NCI-H1436 treated with DMSO at 0.1 percent for 48 hours (cell line): ENCODE measurements around the gene NDUFA7.
"Not testable (repeated sequence)": the region's sequence is repeated elsewhere in the genome, so short reads cannot be mapped to it uniquely, and the experiment has no call there.

ENCODE experiments used
- DNase-seq: peaks from one replicate; lab custom pipeline; 2025; lab: John Stamatoyannopoulos, UW

NDUFA7 gene

GRCh38 chr19:8319807-8320520 is 1.2 kb downstream of the NDUFA7 start:
- no peak for DNase-seq

DNA sequence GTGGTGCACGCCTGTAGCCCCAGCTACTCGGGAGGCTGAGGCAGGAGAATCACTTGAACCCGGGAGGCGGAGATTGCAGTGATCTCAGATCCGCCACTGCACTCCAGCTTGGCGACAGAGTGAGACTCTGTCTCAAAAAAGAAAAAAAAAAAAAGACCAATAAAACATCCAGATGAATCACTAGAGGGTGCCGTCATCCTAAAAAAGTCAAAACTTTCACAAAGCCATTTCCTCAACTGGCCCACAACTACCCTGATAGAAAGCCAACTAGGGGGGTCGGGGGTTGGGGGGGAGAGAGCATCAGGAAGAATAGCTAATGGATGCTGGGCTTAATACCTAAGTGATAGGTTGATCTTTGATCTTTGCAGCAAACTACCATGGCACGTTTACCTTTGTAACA is 2.3 kb downstream of the NDUFA7 start:
- not testable (repeated sequence) for DNase-seq

DNA sequence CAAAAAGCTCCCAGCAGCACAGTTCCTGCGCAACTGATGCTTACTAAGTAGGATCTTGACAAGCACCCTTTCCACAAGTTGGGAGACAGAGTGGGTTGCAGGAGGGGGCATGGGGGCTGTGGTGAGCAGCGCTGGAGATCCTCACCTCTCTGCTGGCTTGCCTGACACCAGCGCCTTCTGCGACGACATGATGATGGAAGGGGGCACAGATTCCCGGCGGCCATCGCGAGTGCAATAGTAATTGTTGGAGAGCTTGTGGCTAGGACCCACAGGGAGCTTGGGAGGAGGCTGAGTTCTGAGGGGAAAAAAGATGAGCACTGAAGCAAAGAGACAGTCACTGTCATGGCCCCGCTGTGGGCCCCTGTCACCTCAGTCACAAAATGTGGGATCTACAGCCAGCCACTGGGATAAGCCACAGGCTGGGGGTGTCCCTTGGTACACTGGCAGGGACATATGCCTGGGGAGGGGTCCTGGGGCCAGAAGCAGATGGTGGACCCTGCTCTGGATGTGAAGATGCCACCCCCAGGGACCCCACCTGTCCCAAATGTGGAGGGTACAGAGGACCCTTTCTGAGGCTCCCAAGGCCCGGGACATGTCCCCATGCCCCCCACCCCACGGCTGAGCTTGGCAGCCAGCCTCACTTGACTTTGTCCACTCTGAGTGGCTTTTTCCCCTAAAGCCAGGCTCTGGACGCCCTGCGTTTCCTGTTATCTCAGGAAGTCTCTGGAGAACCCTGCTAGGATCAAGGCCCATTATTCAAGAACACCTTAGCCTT is 4.6 kb downstream of the NDUFA7 start:
- no peak for DNase-seq

- DNase-seq: not testable (repeated sequence)
Measured at GRCh38 chr19:8314981-8315640, 6.1 kb downstream of the NDUFA7 start.

- no peak for DNase-seq
Measured at GRCh38 chr19:8311461-8312260, 9.5 kb downstream of the NDUFA7 start.

DNA sequence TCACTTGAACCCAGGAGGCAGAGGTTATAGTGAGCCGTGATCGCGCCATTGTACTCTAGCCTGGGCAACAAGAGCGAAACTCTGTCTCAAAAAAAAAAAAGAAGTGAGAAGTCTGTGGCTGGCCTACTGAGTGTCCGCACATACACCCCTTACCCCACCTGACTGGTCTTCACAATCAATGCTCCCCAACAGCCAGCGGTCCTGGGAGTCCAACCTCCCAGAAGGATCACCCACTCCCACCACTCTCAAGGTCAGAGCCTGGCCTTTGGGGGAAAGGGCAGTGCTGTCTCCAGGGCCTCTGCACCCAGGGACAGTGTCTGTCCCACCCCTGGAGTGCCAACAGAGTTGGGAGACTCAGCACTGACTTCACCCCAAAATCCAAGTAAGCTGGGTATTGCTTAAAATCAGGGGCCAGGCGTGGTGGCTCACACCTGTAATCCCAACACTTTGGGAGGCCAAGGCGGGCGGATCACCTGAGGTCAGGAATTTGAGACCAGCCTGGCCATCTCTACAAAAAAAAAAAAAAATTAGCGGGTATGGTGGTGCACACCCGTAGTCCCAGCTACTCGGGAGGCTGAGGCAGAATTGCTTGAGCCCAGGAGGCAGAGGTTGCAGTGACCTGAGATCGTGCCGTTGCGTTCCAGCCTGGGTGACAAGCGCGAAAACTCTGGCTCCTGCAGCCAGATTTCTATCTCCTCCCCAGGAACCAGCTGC is 10.7 kb downstream of the NDUFA7 start:
- no peak for DNase-seq

DNA sequence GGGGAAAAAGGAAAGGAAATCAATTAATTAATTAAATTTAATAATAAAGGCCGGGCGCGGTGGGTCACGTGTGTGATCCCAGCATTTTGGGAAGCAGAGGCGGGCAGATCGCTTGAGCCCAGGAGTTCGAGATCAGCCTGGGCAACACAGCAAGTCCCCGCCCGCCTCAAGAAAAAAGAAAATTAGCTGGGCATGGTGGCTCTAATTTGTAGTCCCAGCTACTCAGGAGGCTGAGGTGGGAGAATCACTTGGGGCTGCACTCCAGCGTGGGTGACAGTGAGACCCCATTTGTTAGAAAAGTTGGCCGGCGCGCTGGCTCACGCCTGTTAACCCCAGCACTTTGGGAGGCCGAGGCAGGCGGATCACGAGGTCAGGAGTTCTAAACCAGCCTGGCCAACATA is 12.3 kb downstream of the NDUFA7 start:
- DNase-seq: no peak

GRCh38 chr19:8307965-8308866 is 13.0 kb downstream of the NDUFA7 start, which contains the start of gene CD320:
Gene CD320 (minus strand): TSS chr19:8308358. CDS start chr19:8308290, 68 bp downstream.
- DNase-seq: peak; percentile 50

DNA sequence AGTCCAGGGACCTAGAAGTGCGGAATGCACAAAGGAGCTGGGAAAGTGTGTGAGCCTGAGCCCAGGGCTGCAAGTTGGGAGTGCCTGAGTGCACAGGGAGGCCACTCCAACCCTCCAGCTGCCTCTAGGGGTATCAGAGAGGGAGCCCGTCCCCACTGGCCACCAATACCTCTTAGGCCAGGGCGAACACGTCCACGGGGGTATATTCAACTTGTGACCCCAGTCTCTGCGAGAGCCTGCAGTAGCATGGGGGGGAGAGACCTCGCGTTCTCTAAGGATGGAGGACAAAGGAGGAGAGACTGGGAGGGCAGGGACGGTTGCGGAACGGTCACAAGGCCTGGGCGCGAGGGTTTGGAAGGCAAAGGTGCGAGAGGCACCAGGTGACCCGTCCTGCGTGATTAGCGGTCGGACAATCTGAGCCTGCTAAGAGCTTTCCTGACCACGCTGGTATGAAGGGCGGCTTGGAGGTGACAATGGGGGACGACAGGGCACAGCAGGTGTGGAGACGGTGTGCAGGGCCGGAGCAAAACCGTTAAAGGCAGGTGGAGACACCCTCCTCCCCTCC is 13.7 kb downstream of the NDUFA7 start:
- no peak for DNase-seq

GRCh38 chr19:8306235-8307054 is 14.7 kb downstream of the NDUFA7 start:
- DNase-seq: no peak

DNA sequence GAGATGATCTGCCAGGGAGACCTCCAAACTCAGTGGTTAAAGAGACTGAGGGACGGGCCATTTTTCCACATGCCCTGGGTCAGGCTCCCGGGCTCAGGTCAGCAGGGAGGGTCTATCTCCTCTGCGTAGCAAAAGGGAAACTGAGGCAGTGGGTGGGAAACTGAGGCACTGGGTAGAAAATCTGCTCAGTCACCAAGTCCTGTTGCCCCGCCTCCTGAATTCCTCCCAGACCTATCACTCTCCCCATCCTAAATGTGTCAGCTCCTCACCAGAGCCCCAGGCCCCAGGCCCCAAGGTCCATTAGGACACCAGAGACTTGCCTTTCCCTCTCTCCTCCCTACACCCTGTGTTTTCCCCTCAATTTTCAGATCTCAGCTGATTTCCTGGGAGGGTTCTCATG is 15.4 kb downstream of the NDUFA7 start:
- no peak for DNase-seq

- no peak for DNase-seq
Measured at GRCh38 chr19:8304841-8305621, 16.1 kb downstream of the NDUFA7 start.

- no peak for DNase-seq
Measured at GRCh38 chr19:8302734-8303133, 18.4 kb downstream of the NDUFA7 start.

DNA sequence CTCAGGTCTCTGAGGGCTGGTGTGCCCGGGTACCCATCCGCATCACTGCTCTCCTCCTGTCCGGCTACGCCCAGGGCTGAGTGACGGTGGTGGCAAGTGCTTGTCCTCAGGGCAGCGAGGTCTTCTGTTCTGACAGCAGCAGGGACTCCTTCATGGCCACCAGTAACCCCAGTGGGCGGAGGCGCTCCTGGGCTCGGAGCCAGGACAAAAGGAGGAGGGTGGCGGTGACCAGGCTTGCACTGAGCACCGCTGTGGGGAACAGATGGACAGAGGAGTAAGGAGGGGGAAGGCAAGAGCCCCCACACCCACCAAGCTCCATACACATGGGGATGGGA is 18.9 kb downstream of the NDUFA7 start:
- DNase-seq: no peak

- not testable (repeated sequence) for DNase-seq
Measured at GRCh38 chr19:8291337-8291736, 29.8 kb downstream of the NDUFA7 start.

GRCh38 chr19:8276508-8276907 is 44.7 kb downstream of the NDUFA7 start:
- not testable (repeated sequence) for DNase-seq

DNA sequence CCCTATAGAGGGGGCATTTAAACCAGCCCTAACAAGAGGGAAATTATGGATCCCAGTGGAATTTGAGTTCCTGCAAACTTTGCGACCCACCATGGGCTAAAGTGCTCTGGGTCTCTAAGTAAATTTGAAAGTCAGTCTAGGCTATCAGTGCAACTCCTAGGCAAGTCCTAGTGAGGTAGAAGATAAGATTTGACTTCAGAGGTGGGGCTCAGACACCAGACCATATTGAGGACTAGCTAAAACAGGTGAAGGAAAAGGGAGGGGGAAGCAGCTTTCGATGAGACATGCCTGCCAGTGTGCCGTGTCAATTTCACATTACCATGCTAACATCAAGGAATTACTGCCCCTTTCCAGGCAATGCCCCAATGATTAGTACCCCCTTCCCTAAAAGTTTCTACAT is 51.5 kb downstream of the NDUFA7 start:
- DNase-seq: no peak

GRCh38 chr19:8265872-8266271 is 55.3 kb downstream of the NDUFA7 start:
- DNase-seq: no peak
